ENCODE data around the gene SUPT3H. TPM values are rescaled to one million over a fixed set of nuclear protein-coding genes. Genes with fewer than 3 reads are reported as not detected.

SUPT3H gene
- polyA plus RNA-seq, 1 donor (not counting 4 experiments of a cell fraction or from before 2014, with no cell fraction given), result 7.6 TPM

GRCh38 chr6:45421709-45422502, 44.2 kb upstream of the SUPT3H start:
- Histone ChIP-seq H3K9me1 (ENCODE audit: control insufficient read depth, extremely low read depth, insufficient read depth, low read length) (no peaks in the 10 kb centered on the region), H3K9ac (ENCODE audit: control insufficient read depth, extremely low read depth, insufficient read depth, low read length) (peak overlapping the region; percentile 81), H2AFZ (ENCODE audit: control insufficient read depth, low read length) (peak overlapping the region; percentile 91), H3K79me2 (ENCODE audit: control insufficient read depth, insufficient read depth, low read length) (no peaks in the 10 kb centered on the region), H3K9me3 (ENCODE audit: control insufficient read depth, low read depth, low read length) (no peaks in the 10 kb centered on the region), H3K36me3 (ENCODE audit: control insufficient read depth in 2 of 2, extremely low read depth in 1 of 2, insufficient read depth in 2 of 2, low read length in 2 of 2) (no peaks in the 10 kb centered on the region), H3K4me2 (ENCODE audit: control insufficient read depth, extremely low read depth, insufficient read depth, low read depth, low read length) (peak overlapping the region; percentile 98), H4K20me1 (ENCODE audit: control insufficient read depth, extremely low read depth, insufficient read depth, low read length) (no peaks in the 10 kb centered on the region), H3K27me3 (ENCODE audit: control insufficient read depth, extremely low read depth, insufficient read depth, low read length) (peaks cover 9% of the 10 kb centered on the region), H3K27ac (ENCODE audit: control insufficient read depth, insufficient read depth, low read length) (peak overlapping the region; percentile 56), H3K4me3 (ENCODE audit: control insufficient read depth in 2 of 3, extremely low read depth in 1 of 3, insufficient read depth in 2 of 3, low read depth in 1 of 3, low read length in 3 of 3) (peak overlapping the region; percentile 73 to 90 (median 85)), H3K4me1 (ENCODE audit: control insufficient read depth, extremely low read depth, insufficient read depth, low read length) (peaks cover 21% of the 10 kb centered on the region)
- no peak for DNase-seq (ENCODE audit: low read depth, low spot score)
- TF ChIP-seq, protein P1, sequence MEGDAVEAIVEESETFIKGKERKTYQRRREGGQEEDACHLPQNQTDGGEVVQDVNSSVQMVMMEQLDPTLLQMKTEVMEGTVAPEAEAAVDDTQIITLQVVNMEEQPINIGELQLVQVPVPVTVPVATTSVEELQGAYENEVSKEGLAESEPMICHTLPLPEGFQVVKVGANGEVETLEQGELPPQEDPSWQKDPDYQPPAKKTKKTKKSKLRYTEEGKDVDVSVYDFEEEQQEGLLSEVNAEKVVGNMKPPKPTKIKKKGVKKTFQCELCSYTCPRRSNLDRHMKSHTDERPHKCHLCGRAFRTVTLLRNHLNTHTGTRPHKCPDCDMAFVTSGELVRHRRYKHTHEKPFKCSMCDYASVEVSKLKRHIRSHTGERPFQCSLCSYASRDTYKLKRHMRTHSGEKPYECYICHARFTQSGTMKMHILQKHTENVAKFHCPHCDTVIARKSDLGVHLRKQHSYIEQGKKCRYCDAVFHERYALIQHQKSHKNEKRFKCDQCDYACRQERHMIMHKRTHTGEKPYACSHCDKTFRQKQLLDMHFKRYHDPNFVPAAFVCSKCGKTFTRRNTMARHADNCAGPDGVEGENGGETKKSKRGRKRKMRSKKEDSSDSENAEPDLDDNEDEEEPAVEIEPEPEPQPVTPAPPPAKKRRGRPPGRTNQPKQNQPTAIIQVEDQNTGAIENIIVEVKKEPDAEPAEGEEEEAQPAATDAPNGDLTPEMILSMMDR (optimal IDR thresholded peaks at IDR 0.05 in 1 of 3, IDR thresholded peaks at IDR 0.05 in 1 of 3, conservative IDR thresholded peaks at IDR 0.05 in 1 of 3; ENCODE audit: extremely low read depth in 1 of 3, insufficient read depth in 2 of 3, low read length in 3 of 3), result peak in 2 of 3 experiments; percentile 34 to 63
- no peak for TF ChIP-seq EZH2 (IDR thresholded peaks at IDR 0.05; ENCODE audit: low read length)
- FAIRE-seq, result no peak
- dilution Hi-C loops (cut with MboI; ENCODE audit: extremely low pct_ligation_motif_present, low sequenced_read_pairs), result no loop called here

GRCh38 chr6:45420909-45421708, 43.4 kb upstream of the SUPT3H start:
- peak overlapping the region; percentile 91 for H2AFZ ChIP-seq (ENCODE audit: control insufficient read depth, low read length)
- H3K36me3 ChIP-seq (ENCODE audit: control insufficient read depth in 2 of 2, extremely low read depth in 1 of 2, insufficient read depth in 2 of 2, low read length in 2 of 2), result no peaks in the 10 kb centered on the region
- H3K79me2 ChIP-seq (ENCODE audit: control insufficient read depth, insufficient read depth, low read length), result no peaks in the 10 kb centered on the region
- DNase-seq (ENCODE audit: low read depth, low spot score) (no peak), FAIRE-seq (no peak)
- H3K27me3 ChIP-seq (ENCODE audit: control insufficient read depth, extremely low read depth, insufficient read depth, low read length), result peaks cover 9% of the 10 kb centered on the region
- peak overlapping the region; percentile 98 for H3K4me2 ChIP-seq (ENCODE audit: control insufficient read depth, extremely low read depth, insufficient read depth, low read depth, low read length)
- H4K20me1 ChIP-seq (ENCODE audit: control insufficient read depth, extremely low read depth, insufficient read depth, low read length), result no peaks in the 10 kb centered on the region
- peaks cover 21% of the 10 kb centered on the region for H3K4me1 ChIP-seq (ENCODE audit: control insufficient read depth, extremely low read depth, insufficient read depth, low read length)
- peak overlapping the region; percentile 73 to 90 (median 85) for H3K4me3 ChIP-seq (ENCODE audit: control insufficient read depth in 2 of 3, extremely low read depth in 1 of 3, insufficient read depth in 2 of 3, low read depth in 1 of 3, low read length in 3 of 3)
- peak overlapping the region; percentile 56 for H3K27ac ChIP-seq (ENCODE audit: control insufficient read depth, insufficient read depth, low read length)
- no peak for TF ChIP-seq EZH2 (IDR thresholded peaks at IDR 0.05; ENCODE audit: low read length)
- TF ChIP-seq, protein P1 (optimal IDR thresholded peaks at IDR 0.05 in 1 of 3, IDR thresholded peaks at IDR 0.05 in 1 of 3, conservative IDR thresholded peaks at IDR 0.05 in 1 of 3; ENCODE audit: extremely low read depth in 1 of 3, insufficient read depth in 2 of 3, low read length in 3 of 3), result no peak
- no peaks in the 10 kb centered on the region for H3K9me1 ChIP-seq (ENCODE audit: control insufficient read depth, extremely low read depth, insufficient read depth, low read length)
- dilution Hi-C loops (cut with MboI; ENCODE audit: extremely low pct_ligation_motif_present, low sequenced_read_pairs), result no loop called here
- H3K9me3 ChIP-seq (ENCODE audit: control insufficient read depth, low read depth, low read length), result no peaks in the 10 kb centered on the region
- H3K9ac ChIP-seq (ENCODE audit: control insufficient read depth, extremely low read depth, insufficient read depth, low read length), result peak overlapping the region; percentile 81
